Subcutaneous abdominal adipose tissue (tissue), 5 donors: Measurements from ENCODE around the gene CAMK2B.
A peak's percentile ranks its signal among the peaks of the same experiment; 100 is the strongest.
"Not testable (repeated sequence)": the region's sequence is repeated elsewhere in the genome, so short reads cannot be mapped to it uniquely, and the experiment has no call there.

Source experiments
- H3K27ac ChIP-seq: one replicate; pipeline ENCODE4 v1.7.0; 2013; ENCODE audit warnings: low read depth, mild to moderate bottlenecking, inconsistent platforms, low read length, moderate library complexity
- H3K27me3 ChIP-seq, 5 donors: one replicate each; pipeline ENCODE4 v1.7.0; 2013; ENCODE audit warnings: low read length in 5 of 5, inconsistent platforms in 1 of 5; ENCODE audit not compliant: control insufficient read depth in 5 of 5, insufficient read depth in 4 of 5
- H3K36me3 ChIP-seq, 5 donors: one replicate each; pipeline ENCODE4 v1.7.0; 2013; ENCODE audit warnings: low read length in 5 of 5; ENCODE audit not compliant: control insufficient read depth in 5 of 5, insufficient read depth in 5 of 5
- H3K4me1 ChIP-seq, 5 donors: one replicate each; pipeline ENCODE4 v1.7.0; 2013; ENCODE audit warnings: low read length in 5 of 5, mild to moderate bottlenecking in 3 of 5, moderate library complexity in 1 of 5; ENCODE audit not compliant: control insufficient read depth in 5 of 5, insufficient read depth in 5 of 5
- H3K4me3 ChIP-seq, 5 donors: one replicate each; pipeline ENCODE4 v1.7.0; 2013; ENCODE audit warnings: low read length in 5 of 5, low read depth in 1 of 5
- H3K9ac ChIP-seq, 5 donors: one replicate each; pipeline ENCODE4 v1.7.0; 2013; ENCODE audit warnings: low read length in 5 of 5, mild to moderate bottlenecking in 4 of 5, moderate library complexity in 3 of 5
- H3K9me3 ChIP-seq, 5 donors: one replicate each; pipeline ENCODE4 v1.7.0; 2013; ENCODE audit warnings: low read length in 5 of 5; ENCODE audit not compliant: control insufficient read depth in 5 of 5
- donor health status: healthy.
- donor health status: healthy.
- donor health status: healthy.
- donor health status: healthy.
- donor health status: healthy.

CAMK2B gene

GRCh38 chr7:44200699-44201461 lies 124.5 kb downstream of the CAMK2B start, which contains the start of gene YKT6:
Gene YKT6, plus strand, starts transcription at chr7:44200978. Its CDS starts 158 bp downstream, at chr7:44201136.
- Histone ChIP-seq H3K27ac (peak within 1 kb of the TSS; percentile 77), H3K36me3 (peaks cover 14 to 20% (median 16%) of the 10 kb centered on the region in 5 donors), H3K9ac (peak within 1 kb of the TSS; percentile 56 to 93 (median 86)), H3K27me3 (peaks cover 0 to 3% (median 0%) of the 10 kb centered on the region in 5 donors), H3K4me3 (peak within 1 kb of the TSS; percentile 69 to 99 (median 93)), H3K9me3 (no peaks in the 10 kb centered on the region), H3K4me1 (peaks cover 2 to 23% (median 16%) of the 10 kb centered on the region in 5 donors)

- not testable (repeated sequence) for H3K4me3 ChIP-seq, H3K27me3 ChIP-seq, H3K27ac ChIP-seq, H3K9me3 ChIP-seq, H3K9ac ChIP-seq
- H3K4me1 ChIP-seq: peaks cover 2 to 23% (median 16%) of the 10 kb centered on the region in 5 donors
- peaks cover 9 to 13% (median 9%) of the 10 kb centered on the region in 5 donors for H3K36me3 ChIP-seq
Measured at GRCh38 chr7:44200163-44200562, 125.2 kb downstream of the CAMK2B start.

- Histone ChIP-seq H3K4me1 (peaks cover 2 to 12% (median 12%) of the 10 kb centered on the region in 5 donors), H3K9me3 (no peaks in the 10 kb centered on the region), H3K27me3 (peaks cover 0 to 8% (median 3%) of the 10 kb centered on the region in 5 donors), H3K27ac (no peak overlapping the region), H3K4me3 (no peak overlapping the region), H3K36me3 (no peaks in the 10 kb centered on the region), H3K9ac (no peak overlapping the region)
Measured at GRCh38 chr7:44197474-44197873, 127.9 kb downstream of the CAMK2B start.

- H3K9ac ChIP-seq: no peak overlapping the region
Measured at GRCh38 chr7:44196450-44196872, 128.9 kb downstream of the CAMK2B start.

GRCh38 chr7:44195889-44196288 lies 129.5 kb downstream of the CAMK2B start:
- peaks cover 0 to 8% (median 7%) of the 10 kb centered on the region in 5 donors for H3K27me3 ChIP-seq
- no peak overlapping the region for H3K9ac ChIP-seq
- no peak overlapping the region for H3K27ac ChIP-seq
- H3K36me3 ChIP-seq: no peaks in the 10 kb centered on the region
- no peaks in the 10 kb centered on the region for H3K9me3 ChIP-seq
- no peak overlapping the region for H3K4me3 ChIP-seq
- H3K4me1 ChIP-seq: no peaks in the 10 kb centered on the region

More at GRCh38 chr7:44196450-44196872, 128.9 kb downstream of the CAMK2B start:
- H3K4me3 ChIP-seq: no peak overlapping the region
- peaks cover 0 to 2% (median 2%) of the 10 kb centered on the region in 5 donors for H3K4me1 ChIP-seq
- H3K36me3 ChIP-seq: no peaks in the 10 kb centered on the region
- peaks cover 0 to 8% (median 7%) of the 10 kb centered on the region in 5 donors for H3K27me3 ChIP-seq
- no peak overlapping the region for H3K27ac ChIP-seq
- H3K9me3 ChIP-seq: no peaks in the 10 kb centered on the region

GRCh38 chr7:44194562-44195145 lies 130.7 kb downstream of the CAMK2B start:
- H3K27ac ChIP-seq: no peak overlapping the region
- H3K27me3 ChIP-seq: peaks cover 0 to 10% (median 7%) of the 10 kb centered on the region in 5 donors
- no peak overlapping the region for H3K9ac ChIP-seq
- H3K4me1 ChIP-seq: no peaks in the 10 kb centered on the region
- H3K4me3 ChIP-seq: no peak overlapping the region
- H3K9me3 ChIP-seq: no peaks in the 10 kb centered on the region
- H3K36me3 ChIP-seq: no peaks in the 10 kb centered on the region

GRCh38 chr7:44194069-44194468 lies 131.3 kb downstream of the CAMK2B start:
- no peaks in the 10 kb centered on the region for H3K4me1 ChIP-seq
- no peak overlapping the region for H3K4me3 ChIP-seq
- no peaks in the 10 kb centered on the region for H3K36me3 ChIP-seq
- H3K9ac ChIP-seq: no peak overlapping the region
- no peaks in the 10 kb centered on the region for H3K9me3 ChIP-seq
- H3K27ac ChIP-seq: no peak overlapping the region
- H3K27me3 ChIP-seq: peaks cover 0 to 16% (median 8%) of the 10 kb centered on the region in 5 donors

- Histone ChIP-seq H3K4me3 (no peak overlapping the region), H3K27ac (no peak overlapping the region), H3K27me3 (peaks cover 0 to 16% (median 8%) of the 10 kb centered on the region in 5 donors), H3K9ac (no peak overlapping the region), H3K4me1 (no peaks in the 10 kb centered on the region), H3K9me3 (no peaks in the 10 kb centered on the region), H3K36me3 (no peaks in the 10 kb centered on the region)
Measured at GRCh38 chr7:44193011-44193802, 132.2 kb downstream of the CAMK2B start.

- Histone ChIP-seq H3K9me3 (no peaks in the 10 kb centered on the region), H3K4me1 (no peaks in the 10 kb centered on the region), H3K4me3 (no peak overlapping the region), H3K27me3 (peaks cover 0 to 16% (median 7%) of the 10 kb centered on the region in 5 donors), H3K27ac (no peak overlapping the region), H3K36me3 (no peaks in the 10 kb centered on the region), H3K9ac (no peak overlapping the region)
Measured at GRCh38 chr7:44191171-44191570, 134.2 kb downstream of the CAMK2B start.
